Hematopoietic multipotent progenitor cell treated with erythropoietin and hydrocortisone succinate and interleukin-3 and kit ligand, for 17 days (in vitro differentiated cells): ENCODE data around the gene CPEB3.

Source experiments
- DNase-seq: peaks from one replicate; pipeline ENCODE4 v3.0.0-alpha.2; 2015; ENCODE audit warnings: low spot score

The CPEB3 gene

GRCh38 chr10:92103376-92104090 lies 187.3 kb downstream of the CPEB3 start:
- no peak for DNase-seq

GRCh38 chr10:92102601-92103213 lies 188.2 kb downstream of the CPEB3 start:
- DNase-seq, result no peak

GRCh38 chr10:92094960-92095359 lies 195.9 kb downstream of the CPEB3 start:
- DNase-seq, result no peak

GRCh38 chr10:92091965-92092364 lies 198.9 kb downstream of the CPEB3 start:
- no peak for DNase-seq

GRCh38 chr10:92087750-92088395 lies 203.0 kb downstream of the CPEB3 start:
- peak; percentile 21 for DNase-seq

- no peak for DNase-seq
These were observed 208.1 kb downstream of the CPEB3 start for GRCh38 chr10:92082583-92083280.

GRCh38 chr10:92081641-92082040 lies 209.2 kb downstream of the CPEB3 start:
- no peak for DNase-seq

- no peak for DNase-seq
These were observed 210.6 kb downstream of the CPEB3 start for GRCh38 chr10:92080244-92080643.

GRCh38 chr10:92079003-92079402 lies 211.9 kb downstream of the CPEB3 start:
- DNase-seq, result no peak

GRCh38 chr10:92076722-92077121 lies 214.2 kb downstream of the CPEB3 start:
- DNase-seq, result no peak

- no peak for DNase-seq
These were observed 215.0 kb downstream of the CPEB3 start for GRCh38 chr10:92075829-92076228.

GRCh38 chr10:92074126-92074887 lies 216.6 kb downstream of the CPEB3 start:
- DNase-seq, result no peak

- no peak for DNase-seq
These were observed 222.0 kb downstream of the CPEB3 start for GRCh38 chr10:92068900-92069299.

GRCh38 chr10:92066386-92066785 lies 224.5 kb downstream of the CPEB3 start:
- DNase-seq, result no peak

- DNase-seq, result no peak
These were observed 226.4 kb downstream of the CPEB3 start for GRCh38 chr10:92064506-92064905.

GRCh38 chr10:92062273-92062672 lies 228.6 kb downstream of the CPEB3 start:
- no peak for DNase-seq

GRCh38 chr10:92054807-92055206 lies 236.1 kb downstream of the CPEB3 start:
- no peak for DNase-seq

- DNase-seq, result no peak
These were observed 238.1 kb downstream of the CPEB3 start for GRCh38 chr10:92052741-92053140.

GRCh38 chr10:92052088-92052487 lies 238.8 kb downstream of the CPEB3 start:
- DNase-seq, result no peak

GRCh38 chr10:92047215-92047614 lies 243.7 kb downstream of the CPEB3 start:
- DNase-seq, result no peak

GRCh38 chr10:92045641-92046106 lies 245.2 kb downstream of the CPEB3 start:
- DNase-seq, result no peak

- DNase-seq, result no peak
These were observed 248.3 kb downstream of the CPEB3 start for GRCh38 chr10:92042541-92042940.
